SK-N-SH (cell line): ENCODE data around the gene UBE2E1.

ENCODE experiments used
- EP300 ChIP-seq, 2 experiments: IDR thresholded peaks; 2 replicates each; pipeline versions ENCODE4 v1.4.0 to v1.6.1; 2012; ENCODE audit warnings: borderline replicate concordance in 1 of 2, low read depth in 1 of 2, low read length in 1 of 2
- GABPA ChIP-seq: IDR thresholded peaks from 2 replicates; pipeline ENCODE4 v1.4.0; 2012; ENCODE audit warnings: low read depth, mild to moderate bottlenecking
- JUND ChIP-seq: IDR thresholded peaks from 2 replicates; pipeline ENCODE4 v1.4.0; 2012
- NRF1 ChIP-seq: IDR thresholded peaks from 2 replicates; pipeline ENCODE4 v1.6.1; 2012; ENCODE audit warnings: low read depth, mild to moderate bottlenecking, low read length
- POLR2AphosphoS5 ChIP-seq: IDR thresholded peaks from 2 replicates; pipeline ENCODE4 v1.6.1; 2012; ENCODE audit warnings: low read depth, low read length
- RAD21 ChIP-seq: IDR thresholded peaks from 2 replicates; pipeline ENCODE4 v1.6.1; 2012; ENCODE audit warnings: mild to moderate bottlenecking, low read length
- TEAD4 ChIP-seq: IDR thresholded peaks from 2 replicates; pipeline ENCODE4 v1.4.0; 2012; ENCODE audit warnings: mild to moderate bottlenecking, borderline replicate concordance; ENCODE audit not compliant: insufficient read depth
- YY1 ChIP-seq: IDR thresholded peaks from 2 replicates; pipeline ENCODE4 v1.4.0; 2012; ENCODE audit warnings: low read depth, mild to moderate bottlenecking
- TF ChIP-seq, protein P1 (sequence below): fragments of 200-600 bp; sonication (generic); IDR thresholded peaks from 2 replicates; pipeline ENCODE4 v1.6.1; 2017; ENCODE audit warnings: antibody characterized with exemption, mild to moderate bottlenecking, moderate library complexity
- TF ChIP-seq, protein P2 (sequence below): IDR thresholded peaks from 2 replicates; pipeline ENCODE4 v1.4.0; 2012; ENCODE audit warnings: low read depth
- TF ChIP-seq, protein P3 (sequence below): IDR thresholded peaks from 2 replicates; pipeline ENCODE4 v1.6.1; 2012; ENCODE audit warnings: mild to moderate bottlenecking, low read depth, low read length, moderate library complexity
- TF ChIP-seq, protein P4 (sequence below): fragments of 150-350 bp; IDR thresholded peaks from 2 replicates; pipeline ENCODE4 v1.6.1; 2017; ENCODE audit warnings: antibody characterized with exemption, low read length, low read depth, borderline replicate concordance

DNA sequence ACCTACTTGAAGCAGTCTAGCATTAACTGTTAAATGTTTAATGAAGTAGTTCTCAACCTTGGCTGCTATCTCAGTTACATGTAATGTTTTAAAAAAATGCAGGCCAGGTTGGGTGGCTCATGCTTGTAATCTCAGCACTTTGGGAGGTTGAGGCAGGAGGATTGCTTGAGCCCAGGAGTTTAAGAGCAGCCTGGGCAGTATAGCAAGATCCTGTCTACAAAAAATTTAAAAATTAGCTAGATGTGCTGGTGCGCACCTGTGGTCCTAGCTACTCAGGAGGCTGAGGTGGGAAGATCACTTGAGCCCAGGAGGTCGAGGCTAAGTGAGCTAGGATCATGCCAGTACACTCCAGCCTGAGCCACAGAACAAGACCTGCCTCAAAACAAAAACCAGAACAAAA lies 29.3 kb downstream of the UBE2E1 start:
- no peak for TF ChIP-seq JUND
- no peak for TF ChIP-seq GABPA
- TF ChIP-seq, protein P1, sequence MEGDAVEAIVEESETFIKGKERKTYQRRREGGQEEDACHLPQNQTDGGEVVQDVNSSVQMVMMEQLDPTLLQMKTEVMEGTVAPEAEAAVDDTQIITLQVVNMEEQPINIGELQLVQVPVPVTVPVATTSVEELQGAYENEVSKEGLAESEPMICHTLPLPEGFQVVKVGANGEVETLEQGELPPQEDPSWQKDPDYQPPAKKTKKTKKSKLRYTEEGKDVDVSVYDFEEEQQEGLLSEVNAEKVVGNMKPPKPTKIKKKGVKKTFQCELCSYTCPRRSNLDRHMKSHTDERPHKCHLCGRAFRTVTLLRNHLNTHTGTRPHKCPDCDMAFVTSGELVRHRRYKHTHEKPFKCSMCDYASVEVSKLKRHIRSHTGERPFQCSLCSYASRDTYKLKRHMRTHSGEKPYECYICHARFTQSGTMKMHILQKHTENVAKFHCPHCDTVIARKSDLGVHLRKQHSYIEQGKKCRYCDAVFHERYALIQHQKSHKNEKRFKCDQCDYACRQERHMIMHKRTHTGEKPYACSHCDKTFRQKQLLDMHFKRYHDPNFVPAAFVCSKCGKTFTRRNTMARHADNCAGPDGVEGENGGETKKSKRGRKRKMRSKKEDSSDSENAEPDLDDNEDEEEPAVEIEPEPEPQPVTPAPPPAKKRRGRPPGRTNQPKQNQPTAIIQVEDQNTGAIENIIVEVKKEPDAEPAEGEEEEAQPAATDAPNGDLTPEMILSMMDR = no peak
- no peak for TF ChIP-seq TEAD4
- no peak for TF ChIP-seq YY1
- TF ChIP-seq EP300 (IDR thresholded peaks at IDR 0.05; ENCODE audit: borderline replicate concordance in 1 of 2, low read depth in 1 of 2, low read length in 1 of 2) = no peak
- TF ChIP-seq, protein P2, sequence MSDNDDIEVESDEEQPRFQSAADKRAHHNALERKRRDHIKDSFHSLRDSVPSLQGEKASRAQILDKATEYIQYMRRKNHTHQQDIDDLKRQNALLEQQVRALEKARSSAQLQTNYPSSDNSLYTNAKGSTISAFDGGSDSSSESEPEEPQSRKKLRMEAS = no peak
- no peak for TF ChIP-seq POLR2AphosphoS5
- TF ChIP-seq, protein P3, sequence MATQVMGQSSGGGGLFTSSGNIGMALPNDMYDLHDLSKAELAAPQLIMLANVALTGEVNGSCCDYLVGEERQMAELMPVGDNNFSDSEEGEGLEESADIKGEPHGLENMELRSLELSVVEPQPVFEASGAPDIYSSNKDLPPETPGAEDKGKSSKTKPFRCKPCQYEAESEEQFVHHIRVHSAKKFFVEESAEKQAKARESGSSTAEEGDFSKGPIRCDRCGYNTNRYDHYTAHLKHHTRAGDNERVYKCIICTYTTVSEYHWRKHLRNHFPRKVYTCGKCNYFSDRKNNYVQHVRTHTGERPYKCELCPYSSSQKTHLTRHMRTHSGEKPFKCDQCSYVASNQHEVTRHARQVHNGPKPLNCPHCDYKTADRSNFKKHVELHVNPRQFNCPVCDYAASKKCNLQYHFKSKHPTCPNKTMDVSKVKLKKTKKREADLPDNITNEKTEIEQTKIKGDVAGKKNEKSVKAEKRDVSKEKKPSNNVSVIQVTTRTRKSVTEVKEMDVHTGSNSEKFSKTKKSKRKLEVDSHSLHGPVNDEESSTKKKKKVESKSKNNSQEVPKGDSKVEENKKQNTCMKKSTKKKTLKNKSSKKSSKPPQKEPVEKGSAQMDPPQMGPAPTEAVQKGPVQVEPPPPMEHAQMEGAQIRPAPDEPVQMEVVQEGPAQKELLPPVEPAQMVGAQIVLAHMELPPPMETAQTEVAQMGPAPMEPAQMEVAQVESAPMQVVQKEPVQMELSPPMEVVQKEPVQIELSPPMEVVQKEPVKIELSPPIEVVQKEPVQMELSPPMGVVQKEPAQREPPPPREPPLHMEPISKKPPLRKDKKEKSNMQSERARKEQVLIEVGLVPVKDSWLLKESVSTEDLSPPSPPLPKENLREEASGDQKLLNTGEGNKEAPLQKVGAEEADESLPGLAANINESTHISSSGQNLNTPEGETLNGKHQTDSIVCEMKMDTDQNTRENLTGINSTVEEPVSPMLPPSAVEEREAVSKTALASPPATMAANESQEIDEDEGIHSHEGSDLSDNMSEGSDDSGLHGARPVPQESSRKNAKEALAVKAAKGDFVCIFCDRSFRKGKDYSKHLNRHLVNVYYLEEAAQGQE = no peak
- no peak for TF ChIP-seq RAD21
- TF ChIP-seq, protein P4, sequence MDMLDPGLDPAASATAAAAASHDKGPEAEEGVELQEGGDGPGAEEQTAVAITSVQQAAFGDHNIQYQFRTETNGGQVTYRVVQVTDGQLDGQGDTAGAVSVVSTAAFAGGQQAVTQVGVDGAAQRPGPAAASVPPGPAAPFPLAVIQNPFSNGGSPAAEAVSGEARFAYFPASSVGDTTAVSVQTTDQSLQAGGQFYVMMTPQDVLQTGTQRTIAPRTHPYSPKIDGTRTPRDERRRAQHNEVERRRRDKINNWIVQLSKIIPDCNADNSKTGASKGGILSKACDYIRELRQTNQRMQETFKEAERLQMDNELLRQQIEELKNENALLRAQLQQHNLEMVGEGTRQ = no peak
- TF ChIP-seq NRF1 = no peak
